ACHN (cell line): ENCODE measurements around the gene RASGRP4.
"Not testable (repeated sequence)": the region's sequence is repeated elsewhere in the genome, so short reads cannot be mapped to it uniquely, and the experiment has no call there.

Experiments
- DNase-seq: peaks from one replicate; pipeline ENCODE4 v3.0.0-alpha.2; 2015
- in situ Hi-C: cut with HindIII; loops from 2 replicates; pipeline ENCODE4 v1.10.0; 2017; ENCODE audit warnings: low sequenced_read_pairs, low pct_ligation_motif_present, low pct_unique_long_range_greater_than_20kb

Gene RASGRP4

DNA sequence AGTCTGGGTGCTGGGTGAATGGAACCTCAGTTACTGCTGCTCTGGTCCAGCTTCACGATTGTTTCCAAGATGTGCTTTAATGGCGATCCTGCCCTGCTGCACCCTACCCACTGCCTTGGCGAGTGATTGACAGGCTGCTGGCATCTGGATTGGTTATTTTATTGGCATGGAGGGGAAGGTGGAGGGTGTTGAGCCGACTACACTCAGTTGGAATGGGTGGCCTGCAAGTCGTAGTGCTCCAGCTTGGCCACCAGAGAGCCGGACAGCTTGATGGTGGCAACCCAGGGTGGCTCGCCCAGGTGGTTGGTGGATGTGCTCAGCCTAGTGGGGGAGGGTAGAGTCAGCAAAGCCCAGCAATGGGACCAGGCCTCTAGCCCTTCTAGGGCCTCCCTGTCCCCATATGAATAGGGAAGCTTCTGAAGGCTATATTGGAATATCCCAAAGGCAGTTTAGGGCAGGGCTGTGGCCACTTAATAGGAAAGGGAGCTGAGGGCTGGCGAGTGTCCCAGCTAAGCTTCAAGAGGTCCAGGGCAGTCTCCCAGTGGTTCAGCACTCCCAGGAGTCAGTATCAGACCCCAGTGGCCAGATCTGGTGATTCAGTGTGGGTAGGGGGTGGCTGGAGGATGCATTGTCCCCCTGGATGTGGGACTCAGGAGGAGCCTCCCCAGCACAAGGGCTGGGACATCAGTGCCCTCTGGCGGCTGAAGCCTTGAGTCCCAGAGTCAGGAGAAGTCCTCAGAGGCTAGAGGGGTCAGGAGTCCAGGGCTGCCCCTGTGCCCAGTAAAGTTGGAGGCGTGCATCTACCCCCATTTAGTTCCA, 41.6 kb downstream of the RASGRP4 start:
- in situ Hi-C loops = no loop called here
- DNase-seq = no peak

DNA sequence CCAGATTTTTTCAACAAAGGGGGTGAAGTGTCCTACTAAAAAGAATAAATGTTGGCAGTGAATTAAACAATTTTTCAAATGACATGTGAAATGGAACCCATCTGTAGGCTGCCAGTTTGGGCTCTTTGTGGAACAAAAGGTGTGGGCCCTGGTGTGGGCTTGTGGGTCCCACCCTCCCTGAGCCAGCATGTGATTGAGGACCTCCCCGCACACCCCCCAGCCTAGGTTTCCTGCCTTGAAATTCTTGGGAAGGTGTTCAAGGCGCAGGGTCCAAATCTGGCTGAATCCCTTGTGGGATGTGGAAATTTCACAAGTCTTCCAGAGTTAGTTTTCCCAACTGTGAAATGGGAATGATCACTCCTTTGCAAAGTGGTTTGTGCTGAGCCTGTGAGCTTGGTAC, 42.3 kb downstream of the RASGRP4 start:
- in situ Hi-C loops = no loop called here
- no peak for DNase-seq

DNA sequence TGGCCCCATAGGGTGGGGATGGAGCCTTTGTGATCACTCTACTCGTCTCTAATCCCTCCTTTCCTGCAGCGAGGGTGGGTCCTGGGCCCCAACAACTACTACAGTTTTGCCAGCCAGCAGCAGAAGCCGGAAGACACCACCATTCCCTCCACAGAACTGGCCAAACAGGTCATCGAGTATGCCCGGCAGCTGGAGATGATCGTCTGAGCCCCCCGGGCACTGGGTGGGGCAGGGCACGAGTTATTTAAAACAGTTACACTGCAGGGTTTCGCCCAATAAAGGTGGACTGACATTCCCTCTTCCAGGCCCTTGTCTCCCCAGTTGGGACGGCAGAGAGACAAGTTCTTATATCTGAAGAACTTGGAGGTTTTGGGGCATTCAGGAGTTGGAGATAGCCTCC, 42.8 kb downstream of the RASGRP4 start:
- no peak for DNase-seq
- in situ Hi-C loops = no loop called here

DNA sequence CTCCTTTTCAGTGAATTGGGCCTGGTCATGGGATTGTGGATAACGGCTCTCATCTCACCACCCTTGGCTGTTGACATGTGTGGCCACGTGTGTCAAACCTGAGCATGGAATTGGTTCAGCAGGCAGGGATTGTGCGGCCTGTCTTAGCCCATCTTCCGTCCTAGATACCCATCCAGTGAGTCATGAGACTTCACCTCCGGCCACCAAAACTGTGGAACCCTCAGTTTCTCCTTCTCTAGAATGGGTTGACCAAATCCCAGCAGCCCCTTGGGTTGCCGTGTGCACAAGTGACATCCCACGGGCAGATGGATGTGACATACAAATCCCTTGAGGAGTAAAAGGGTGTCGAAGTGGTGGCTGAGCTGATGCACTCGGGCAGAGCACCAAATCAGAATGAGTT, 44.9 kb downstream of the RASGRP4 start:
- in situ Hi-C loops = no loop called here
- DNase-seq = no peak

DNA sequence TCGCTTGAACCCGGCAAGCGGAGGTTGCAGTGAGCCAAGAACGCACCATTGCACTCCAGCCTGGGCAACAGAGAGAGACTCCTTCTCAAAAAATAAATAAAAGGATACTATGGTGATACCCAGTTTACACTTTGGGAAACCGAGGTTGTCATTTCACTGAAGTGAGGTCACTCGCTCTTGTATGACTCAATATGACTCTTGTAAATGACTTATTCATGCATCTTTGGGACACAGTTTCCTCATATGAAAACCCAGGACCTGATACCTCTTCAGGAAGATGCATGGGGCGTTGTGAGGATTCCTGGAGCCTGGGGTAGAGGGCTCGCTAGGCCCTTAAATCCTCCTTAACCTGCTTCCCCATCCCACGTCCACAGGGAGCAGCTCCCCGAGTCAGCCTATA, 47.2 kb downstream of the RASGRP4 start:
- DNase-seq = no peak
- in situ Hi-C loops = no loop called here

DNA sequence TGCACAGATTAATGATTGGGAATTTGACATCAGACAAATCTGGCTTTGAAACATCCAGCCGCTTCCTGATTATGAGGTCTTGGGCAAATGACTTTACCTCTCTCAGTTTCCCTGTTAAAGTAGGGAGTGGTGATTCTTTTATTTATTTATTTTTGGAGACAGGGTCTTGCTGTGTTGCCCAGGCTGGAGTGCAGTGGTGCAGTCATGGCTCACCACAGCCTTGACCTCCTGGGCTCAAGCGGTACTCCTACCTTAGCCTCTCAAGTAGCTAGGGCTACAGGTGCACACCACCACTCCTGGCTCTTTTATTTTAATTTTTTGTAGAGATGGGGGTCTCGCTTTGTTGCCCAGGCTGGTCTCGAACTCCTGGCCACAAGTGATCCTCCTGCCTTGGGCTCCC, 49.0 kb downstream of the RASGRP4 start:
- in situ Hi-C loops = no loop called here
- no peak for DNase-seq

DNA sequence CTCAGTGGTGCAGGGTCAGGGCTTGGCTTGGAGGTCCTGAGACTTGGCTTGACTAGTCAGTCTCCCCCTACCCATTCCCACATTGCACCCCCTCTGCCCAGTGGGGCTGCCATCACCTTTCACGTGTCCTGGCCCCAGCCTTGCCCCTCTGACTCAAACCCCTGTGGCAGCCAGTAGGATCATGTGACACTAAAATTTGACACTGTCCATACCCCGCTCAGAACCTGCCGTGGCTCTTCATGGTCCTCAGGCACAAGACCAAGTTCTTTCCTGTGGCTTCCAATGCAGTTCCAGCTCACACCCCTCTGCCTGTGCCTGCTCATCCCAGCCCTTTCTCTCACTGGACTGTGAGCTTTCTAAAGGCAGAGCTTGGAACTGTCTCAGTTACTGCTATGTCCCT, 49.4 kb downstream of the RASGRP4 start:
- DNase-seq = no peak
- in situ Hi-C loops = no loop called here

DNA sequence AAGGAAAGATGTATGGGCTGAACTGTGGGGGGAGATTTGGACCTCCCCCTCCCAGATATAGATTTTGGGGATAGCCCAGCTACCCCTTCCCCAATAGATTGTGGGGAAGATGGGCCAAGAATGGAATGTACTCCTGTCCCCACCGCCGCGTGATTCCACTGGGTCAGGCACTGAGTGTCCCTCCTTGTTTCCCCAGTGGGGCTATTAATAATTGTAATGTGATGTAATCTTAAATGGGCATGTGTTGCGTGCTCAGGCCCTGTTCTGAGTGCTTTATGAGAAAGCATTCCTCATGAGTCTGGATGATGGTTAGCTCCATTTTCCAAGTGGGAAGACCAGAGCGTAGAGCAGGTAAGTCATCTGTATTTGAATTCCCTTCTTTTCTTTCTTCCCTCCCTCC, 50.3 kb downstream of the RASGRP4 start:
- in situ Hi-C loops = no loop called here
- no peak for DNase-seq

DNA sequence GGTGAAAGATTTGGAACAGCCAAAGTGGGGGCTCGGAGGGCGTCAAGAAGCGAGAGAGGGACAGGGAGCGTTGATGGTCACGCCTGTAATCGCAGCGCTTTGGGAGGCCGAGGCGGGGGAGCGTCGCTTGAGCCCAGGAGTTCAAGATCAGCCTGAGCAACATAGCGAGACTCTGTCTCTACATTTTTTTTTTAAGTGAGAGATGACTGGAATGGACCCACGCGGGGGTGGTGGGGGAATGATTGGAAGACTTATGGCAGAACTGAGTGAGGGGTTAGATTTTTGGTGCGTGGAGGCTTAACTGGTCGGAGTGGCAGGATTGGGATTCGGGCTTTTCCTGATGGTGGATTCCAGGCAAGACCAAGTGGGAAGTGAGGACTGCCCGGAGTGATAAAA, 50.9 kb downstream of the RASGRP4 start:
- DNase-seq = peak; percentile 24
- in situ Hi-C loops = no loop called here

DNA sequence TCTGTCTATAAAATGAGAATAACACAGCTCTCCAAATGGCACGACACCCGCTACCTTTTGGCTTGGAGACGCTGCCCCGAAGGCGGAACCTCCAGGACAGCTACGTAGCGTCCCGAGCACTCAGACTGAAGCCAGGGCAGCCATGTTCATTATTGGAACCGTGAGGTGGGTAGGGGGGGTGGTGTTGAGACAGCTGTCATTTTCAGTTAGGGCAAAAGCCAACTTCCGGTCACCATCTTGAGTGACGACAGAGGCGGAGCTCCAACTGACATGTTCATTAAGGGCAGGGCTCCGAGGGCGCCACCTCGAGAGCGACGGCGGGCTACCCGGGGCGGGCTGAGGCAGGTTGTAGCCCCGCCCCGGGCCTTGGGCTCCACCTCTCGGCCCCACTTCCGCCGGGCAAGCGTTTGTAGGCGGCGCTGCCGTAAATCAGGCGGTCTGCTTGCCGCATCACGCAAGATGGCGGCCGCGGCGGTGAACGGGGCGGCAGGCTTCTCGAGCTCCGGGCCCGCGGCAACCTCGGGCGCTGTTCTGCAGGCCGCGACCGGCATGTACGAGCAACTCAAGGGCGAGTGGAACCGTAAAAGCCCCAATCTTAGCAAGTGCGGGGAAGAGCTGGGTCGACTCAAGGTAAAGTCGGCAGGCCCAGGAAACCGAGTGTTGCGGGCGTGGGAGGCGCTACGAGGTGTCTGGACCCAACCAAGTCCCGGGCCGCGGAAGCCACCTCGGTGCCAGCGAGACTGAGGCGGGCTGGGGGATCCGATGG, 51.5 kb downstream of the RASGRP4 start, which contains the start of gene PSMD8:
Gene PSMD8 (plus strand): TSS at position 240 of the 766 bp plus-strand sequence. CDS start 31 bp downstream, at position 271.
- in situ Hi-C loops = no loop called here
- peak; percentile 97 for DNase-seq

DNA sequence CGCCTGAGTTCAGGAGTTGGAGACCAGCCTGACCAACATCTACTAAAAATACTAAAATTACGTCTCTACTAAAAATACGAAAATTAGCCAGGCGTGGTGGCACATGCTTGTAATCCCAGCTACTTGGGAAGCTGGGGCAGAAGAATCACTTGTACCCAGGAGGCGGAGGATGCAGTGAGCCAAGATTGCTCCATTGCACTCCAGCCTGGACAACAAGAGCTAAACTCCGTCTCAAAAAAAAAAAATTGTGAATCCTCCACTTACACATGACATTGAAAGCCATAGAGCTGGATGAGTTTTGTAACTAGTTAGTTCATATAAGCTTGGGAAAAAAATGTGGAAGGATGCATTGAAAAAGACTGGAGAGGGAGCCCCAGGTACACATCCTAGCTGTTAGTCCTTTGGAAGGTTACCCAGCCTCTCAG, 52.1 kb downstream of the RASGRP4 start:
- in situ Hi-C loops = no loop called here
- no peak for DNase-seq

DNA sequence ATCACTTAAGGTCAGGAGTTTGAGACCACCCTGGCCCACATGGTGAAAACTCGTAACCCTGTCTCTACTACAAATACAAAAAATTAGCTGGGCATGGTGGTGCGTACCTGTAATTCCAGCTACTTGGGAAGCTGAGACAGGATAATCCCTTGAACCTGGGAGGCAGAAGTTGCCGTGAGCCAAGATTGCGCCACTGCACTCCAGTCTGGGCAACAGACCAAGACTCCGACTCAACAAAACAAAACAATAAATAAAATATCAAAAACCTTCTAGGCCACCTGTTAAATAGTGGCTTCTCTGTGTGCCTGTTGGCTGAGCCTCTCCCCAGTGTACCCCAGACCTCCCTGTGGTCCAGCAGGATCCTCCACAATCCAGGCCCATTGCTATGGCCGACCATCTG, 54.9 kb downstream of the RASGRP4 start:
- in situ Hi-C loops = no loop called here
- no peak for DNase-seq

DNA sequence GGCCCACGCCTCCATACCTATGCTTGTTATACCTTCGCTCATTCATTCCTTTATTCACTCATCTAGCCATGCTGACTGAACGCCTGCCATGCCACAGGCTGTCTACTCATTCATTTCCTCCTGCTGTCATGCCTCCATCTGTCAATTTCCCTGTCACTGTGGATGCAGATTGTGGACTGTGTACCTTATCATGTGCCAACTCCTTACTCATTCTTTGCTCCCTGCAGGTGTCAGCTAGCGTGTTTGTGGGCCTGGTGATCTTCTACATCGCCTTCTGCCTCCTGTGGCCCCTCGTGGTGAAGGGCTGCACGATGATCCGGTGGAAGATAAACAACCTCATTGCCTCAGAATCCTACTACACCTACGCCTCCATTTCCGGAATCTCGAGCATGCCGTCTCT, 55.7 kb downstream of the RASGRP4 start:
- no peak for DNase-seq
- in situ Hi-C loops = no loop called here

DNA sequence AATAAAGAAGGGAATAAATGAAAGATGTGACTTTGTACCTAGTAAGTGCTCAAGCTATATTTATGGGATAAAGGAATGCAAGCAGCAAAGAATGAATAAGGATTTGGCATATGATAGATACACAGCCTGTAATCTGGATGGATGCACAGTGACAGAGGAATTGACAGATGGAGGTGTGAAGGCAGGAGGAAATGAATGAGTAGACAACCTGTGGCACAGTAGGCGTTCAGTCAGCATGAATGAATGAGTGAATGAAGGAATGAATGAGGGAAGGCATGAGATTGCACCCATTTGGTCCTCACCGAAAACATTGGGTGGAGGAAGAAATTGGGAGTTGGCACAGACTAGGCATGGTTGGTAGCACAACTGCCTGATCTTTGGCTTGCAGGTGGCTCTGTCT, 56.4 kb downstream of the RASGRP4 start:
- in situ Hi-C loops = no loop called here
- DNase-seq = no peak

DNA sequence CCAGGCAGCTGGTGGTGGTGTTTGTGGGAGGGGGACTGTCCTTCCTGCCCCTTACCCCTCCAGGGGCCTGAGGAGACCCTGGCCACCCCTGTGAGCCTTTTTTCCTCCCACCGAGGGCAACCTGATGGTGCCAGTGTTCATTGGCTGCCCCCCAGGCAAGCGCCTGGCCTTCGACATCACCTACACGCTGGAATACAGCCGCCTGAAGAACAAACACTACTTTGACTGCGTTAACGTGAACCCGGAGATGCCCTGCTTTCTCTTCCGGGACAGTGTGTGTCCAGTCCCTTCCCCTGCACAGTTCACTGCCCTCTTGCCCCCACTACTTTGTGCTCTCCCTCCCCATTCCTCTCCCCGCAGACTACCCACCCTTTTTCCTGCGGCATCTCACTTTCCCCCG, 59.0 kb downstream of the RASGRP4 start:
- DNase-seq = no peak
- in situ Hi-C loops = no loop called here

DNA sequence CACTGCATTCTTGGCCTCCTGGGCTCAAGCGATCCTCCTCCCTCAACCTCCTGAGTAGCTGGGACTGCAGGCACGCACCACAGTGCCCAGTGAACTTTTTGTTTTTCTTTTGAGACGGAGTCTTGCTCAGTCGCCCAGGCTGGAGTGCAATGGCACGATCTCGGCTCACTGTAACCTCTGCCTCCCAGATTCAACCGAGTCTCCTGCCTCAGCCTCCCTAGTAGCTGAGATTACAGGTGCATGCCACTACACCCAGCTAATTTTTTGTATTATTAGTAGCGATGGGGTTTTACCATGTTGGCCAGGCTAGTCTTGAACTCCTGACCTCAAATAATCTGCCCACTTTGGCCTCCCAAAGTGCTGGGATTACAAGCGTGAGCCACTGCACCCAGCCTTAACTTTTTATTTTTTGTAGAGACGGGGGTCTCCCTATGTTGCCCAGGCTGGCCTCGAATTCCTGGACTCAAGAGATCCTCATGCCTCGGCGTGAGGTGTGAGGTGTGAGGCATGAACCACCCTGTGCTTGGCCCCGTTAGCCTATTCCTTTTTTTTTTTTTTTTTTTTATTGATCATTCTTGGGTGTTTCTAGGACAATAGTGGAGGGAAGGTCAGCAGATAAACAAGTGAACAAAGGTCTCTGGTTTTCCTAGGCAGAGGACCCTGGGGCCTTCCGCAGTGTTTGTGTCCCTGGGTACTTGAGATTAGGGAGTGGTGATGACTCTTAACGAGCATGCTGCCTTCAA, 62.9 kb downstream of the RASGRP4 start:
- in situ Hi-C loops, DNase-seq: not testable (repeated sequence)

DNA sequence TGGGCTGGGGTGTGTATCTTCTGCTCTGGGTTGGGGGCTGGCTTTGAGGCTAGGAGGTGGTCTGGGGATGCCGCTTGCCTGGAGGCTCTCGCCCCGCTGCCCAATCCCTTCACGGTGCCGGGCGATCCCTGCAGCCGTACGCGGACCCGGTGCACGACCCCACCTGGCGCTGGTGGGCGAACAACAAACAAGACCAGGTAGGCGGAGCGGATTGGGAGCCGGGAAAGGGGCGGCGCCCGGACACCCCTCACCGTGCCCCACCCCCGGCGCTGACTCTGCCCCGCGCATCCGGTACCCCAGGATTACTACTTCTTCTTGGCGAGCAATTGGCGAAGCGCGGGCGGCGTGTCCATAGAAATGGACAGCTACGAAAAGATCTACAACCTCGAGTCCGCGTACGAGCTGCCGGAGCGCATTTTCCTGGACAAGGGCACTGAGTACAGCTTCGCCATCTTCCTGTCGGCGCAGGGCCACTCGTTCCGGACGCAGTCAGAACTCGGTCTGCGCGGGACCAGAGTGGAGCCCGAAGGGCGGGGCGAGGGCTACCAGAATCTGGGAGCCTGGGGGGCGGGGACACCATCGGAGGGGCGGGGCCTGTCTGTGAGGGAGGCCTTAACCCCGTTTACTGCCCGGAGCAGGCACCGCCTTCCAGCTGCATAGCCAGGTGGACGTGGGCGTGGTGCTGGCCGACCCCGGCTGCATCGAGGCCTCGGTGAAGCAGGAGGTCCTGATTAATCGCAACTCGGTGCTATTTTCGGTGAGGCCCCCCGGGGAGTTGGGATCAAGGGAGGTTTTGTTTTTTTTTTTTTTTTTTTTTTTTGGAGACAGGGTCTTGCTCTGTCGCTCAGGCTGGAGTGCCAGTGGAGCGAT, 63.7 kb downstream of the RASGRP4 start:
- peak; percentile 75 for DNase-seq
- in situ Hi-C loops = no loop called here

DNA sequence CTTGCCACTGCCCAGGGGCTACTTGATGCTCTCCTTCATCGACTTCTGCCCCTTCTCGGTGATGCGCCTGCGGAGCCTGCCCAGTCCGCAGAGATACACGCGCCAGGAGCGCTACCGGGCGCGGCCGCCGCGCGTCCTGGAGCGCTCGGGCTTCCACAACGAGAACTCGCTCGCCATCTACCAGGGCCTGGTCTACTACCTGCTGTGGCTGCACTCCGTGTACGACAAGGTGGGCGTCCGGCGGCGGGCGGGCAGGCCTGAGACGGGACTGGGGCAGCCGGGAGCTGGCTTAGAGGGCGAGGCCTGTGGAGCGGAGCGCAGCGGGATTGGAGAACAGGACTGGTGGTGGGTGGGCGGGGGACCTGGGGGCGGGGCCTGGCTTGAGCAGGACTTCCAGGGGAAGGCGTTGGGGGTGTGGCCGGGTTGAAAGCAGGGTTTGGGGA, 64.4 kb downstream of the RASGRP4 start:
- in situ Hi-C loops = no loop called here
- DNase-seq = peak; percentile 82
